ENCODE measurements around the gene RAD18. TPM values are rescaled to one million over a fixed set of nuclear protein-coding genes. Genes with fewer than 3 reads are reported as not detected.
A peak's percentile ranks its signal among the peaks of the same experiment; 100 is the strongest.

Gene RAD18
- total and polyA plus RNA-seq, 9 of the 15 experiments (the other 6 are each of a cell fraction or from before 2014, with no cell fraction given), result 19.2 to 49.4 (median 34.4) TPM

GRCh38 chr3:8839607-8840325 is 123.5 kb downstream of the RAD18 start:
- ChIA-PET CTCF (ENCODE audit: low intra/inter-chr PET ratio) (no interaction called here), POLR2A (interaction anchor here (1.1 kb wide), 1 partner anchor 15 kb away, joined by 3 read pairs; no protein-coding TSS in a partner anchor)
- intact Hi-C loops (cut with micrococcal nuclease) (no loop called here), in situ Hi-C loops (cut with MboI) (no loop called here)
- no peak for DNase-seq (ENCODE audit: extremely low read depth in 1 of 4, low spot score in 3 of 4)
- no peak overlapping the region for H3K27ac ChIP-seq (ENCODE audit: extremely low read depth, low read depth, low read length)
- H3K79me2 ChIP-seq (ENCODE audit: control insufficient read depth, insufficient read depth, low read length), result no peaks in the 10 kb centered on the region
- H4K20me1 ChIP-seq (replicated peaks; ENCODE audit: control insufficient read depth, insufficient read depth, low read length), result no peaks in the 10 kb centered on the region
- no TSS peak for BruUV-seq (replicated peaks)
- 33% methylated on average over 9 of the region's 9 CpGs for WGBS (ENCODE audit: insufficient coverage, low coverage, missing lambda C conversion rate)
- H2AFZ ChIP-seq (ENCODE audit: low read depth, low read length), result no peak overlapping the region
- H3K4me3 ChIP-seq, result no peak overlapping the region
- no peaks in the 10 kb centered on the region for H3K9me1 ChIP-seq (ENCODE audit: control insufficient read depth, insufficient read depth, low read length)
- no peak overlapping the region for H3K9ac ChIP-seq (ENCODE audit: insufficient read depth in 1 of 2, low read depth in 2 of 2, low read length in 2 of 2)
- H3K4me2 ChIP-seq (ENCODE audit: insufficient read depth, low read length), result no peak overlapping the region
- H3K9me3 ChIP-seq (replicated peaks; ENCODE audit: control insufficient read depth, insufficient read depth, low read depth, low read length), result no peaks in the 10 kb centered on the region
- no peak for ATAC-seq
- H3K4me1 ChIP-seq (replicated peaks in 1 of 2; ENCODE audit: control insufficient read depth in 2 of 2, insufficient read depth in 2 of 2, low read length in 2 of 2), result no peaks in the 10 kb centered on the region
- no peak for TF ChIP-seq RBBP5 (IDR thresholded peaks at IDR 0.05; ENCODE audit: borderline replicate concordance, insufficient read depth, low read length, poor library complexity, severe bottlenecking)
- H3K36me3 ChIP-seq (ENCODE audit: control insufficient read depth, insufficient read depth, low read length), result no peaks in the 10 kb centered on the region
- H3K27me3 ChIP-seq (ENCODE audit: control insufficient read depth in 2 of 2, insufficient read depth in 2 of 2, low read length in 2 of 2), result no peaks in the 10 kb centered on the region
- no peak for FAIRE-seq

DNA sequence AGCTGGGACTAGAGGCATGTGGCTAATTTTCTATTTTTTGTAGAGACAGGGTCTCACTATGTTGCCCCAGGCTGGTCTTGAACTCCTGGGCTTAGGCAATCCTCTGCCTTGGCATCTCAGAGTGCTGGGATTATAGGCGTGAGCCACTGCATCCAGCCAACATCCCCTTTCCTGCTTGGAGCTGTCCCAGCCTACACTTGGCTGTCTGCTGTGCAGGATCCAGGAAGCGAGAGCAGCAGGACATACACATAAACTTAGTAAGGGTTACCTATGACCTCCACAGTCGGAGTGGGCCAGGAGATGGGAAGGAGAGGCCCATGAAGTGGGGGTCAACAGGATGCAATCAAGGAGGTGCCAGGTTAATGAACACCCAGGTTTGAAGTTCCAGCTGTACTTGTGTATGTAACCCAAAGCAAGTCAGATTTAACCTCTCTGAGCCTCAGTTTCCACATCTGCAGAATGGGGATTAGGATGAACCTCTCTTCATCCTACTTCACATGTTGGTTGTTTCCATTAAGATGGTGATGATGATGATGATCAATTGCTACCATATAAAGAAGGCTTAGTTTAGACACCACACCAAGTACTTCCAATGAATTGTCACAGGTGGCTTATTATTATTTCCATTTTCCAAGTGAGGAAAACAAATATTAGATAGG is 124.4 kb downstream of the RAD18 start:
- intact Hi-C loops (cut with micrococcal nuclease), result no loop called here
- no peaks in the 10 kb centered on the region for H3K9me3 ChIP-seq (replicated peaks; ENCODE audit: control insufficient read depth, insufficient read depth, low read depth, low read length)
- no peak for FAIRE-seq
- ATAC-seq, result no peak
- no peak overlapping the region for H3K4me3 ChIP-seq
- WGBS (ENCODE audit: insufficient coverage, low coverage, missing lambda C conversion rate), result 42% methylated on average over 3 of the region's 3 CpGs
- no peaks in the 10 kb centered on the region for H3K79me2 ChIP-seq (ENCODE audit: control insufficient read depth, insufficient read depth, low read length)
- H2AFZ ChIP-seq (ENCODE audit: low read depth, low read length), result no peak overlapping the region
- ChIA-PET CTCF (ENCODE audit: low intra/inter-chr PET ratio) (no interaction called here), POLR2A (no interaction called here)
- no peaks in the 10 kb centered on the region for H3K27me3 ChIP-seq (ENCODE audit: control insufficient read depth in 2 of 2, insufficient read depth in 2 of 2, low read length in 2 of 2)
- H3K9me1 ChIP-seq (ENCODE audit: control insufficient read depth, insufficient read depth, low read length), result no peaks in the 10 kb centered on the region
- H3K27ac ChIP-seq (ENCODE audit: extremely low read depth, low read depth, low read length), result no peak overlapping the region
- H3K4me2 ChIP-seq (ENCODE audit: insufficient read depth, low read length), result no peak overlapping the region
- H3K9ac ChIP-seq (ENCODE audit: insufficient read depth in 1 of 2, low read depth in 2 of 2, low read length in 2 of 2), result no peak overlapping the region
- in situ Hi-C loops (cut with MboI), result no loop called here
- no peaks in the 10 kb centered on the region for H3K4me1 ChIP-seq (replicated peaks in 1 of 2; ENCODE audit: control insufficient read depth in 2 of 2, insufficient read depth in 2 of 2, low read length in 2 of 2)
- no TSS peak for BruUV-seq (replicated peaks)
- DNase-seq (ENCODE audit: extremely low read depth in 1 of 4, low spot score in 3 of 4), result no peak
- no peaks in the 10 kb centered on the region for H4K20me1 ChIP-seq (replicated peaks; ENCODE audit: control insufficient read depth, insufficient read depth, low read length)
- no peaks in the 10 kb centered on the region for H3K36me3 ChIP-seq (ENCODE audit: control insufficient read depth, insufficient read depth, low read length)
- TF ChIP-seq, protein P1, sequence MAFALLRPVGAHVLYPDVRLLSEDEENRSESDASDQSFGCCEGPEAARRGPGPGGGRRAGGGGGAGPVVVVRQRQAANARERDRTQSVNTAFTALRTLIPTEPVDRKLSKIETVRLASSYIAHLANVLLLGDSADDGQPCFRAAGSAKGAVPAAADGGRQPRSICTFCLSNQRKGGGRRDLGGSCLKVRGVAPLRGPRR (CRISPR knock-in tag; IDR thresholded peaks at IDR 0.05), result no peak
- TF ChIP-seq ESRRA (IDR thresholded peaks at IDR 0.05; ENCODE audit: borderline replicate concordance, low read depth) (peak; percentile 57), ZNF717 (CRISPR knock-in tag; IDR thresholded peaks at IDR 0.05) (no peak), RBM25 (IDR thresholded peaks at IDR 0.05; ENCODE audit: low read depth, low read length, severe bottlenecking) (peak; percentile 54), ZBTB12 (CRISPR knock-in tag; IDR thresholded peaks at IDR 0.05) (no peak)
